Nephron progenitor cell (in vitro differentiated cells): ENCODE data around the gene ABL1.

Experiments used
- DNase-seq: peaks from one replicate; pipeline ENCODE4 v3.0.0; 2021
- H3K27ac Mint-ChIP-seq: 2 replicates; pipeline ENCODE4 v1.8.0; 2021; ENCODE audit warnings: mild to moderate bottlenecking, moderate library complexity, mixed read lengths
- H3K27me3 Mint-ChIP-seq: 2 replicates; pipeline ENCODE4 v1.8.0; 2021; ENCODE audit warnings: mild to moderate bottlenecking, low read depth, mixed read lengths; ENCODE audit not compliant: poor library complexity
- H3K36me3 Mint-ChIP-seq: 2 replicates; pipeline ENCODE4 v1.8.0; 2021; ENCODE audit warnings: low read depth, mixed read lengths
- H3K4me1 Mint-ChIP-seq: 2 replicates; pipeline ENCODE4 v1.8.0; 2021; ENCODE audit warnings: mixed read lengths
- H3K4me3 Mint-ChIP-seq: 2 replicates; pipeline ENCODE4 v1.8.0; 2021; ENCODE audit warnings: mild to moderate bottlenecking, moderate library complexity, mixed read lengths
- H3K9me3 Mint-ChIP-seq: 2 replicates; pipeline ENCODE4 v1.8.0; 2021; ENCODE audit warnings: mild to moderate bottlenecking, moderate library complexity, mixed read lengths
- CTCF ChIP-seq: fragments of 200-600 bp; sonication (generic); IDR thresholded peaks from 2 replicates; pipeline ENCODE4 v1.5.0; 2021; ENCODE audit warnings: antibody characterized with exemption

The ABL1 gene

GRCh38 chr9:130924448-130924788, 89.4 kb downstream of the ABL1 start:
- Mint-ChIP-seq H3K36me3 (no peaks in the 10 kb centered on the region), H3K27me3 (peaks cover 4% of the 10 kb centered on the region), H3K4me3 (no peak overlapping the region), H3K4me1 (peaks cover 64% of the 10 kb centered on the region), H3K9me3 (no peaks in the 10 kb centered on the region), H3K27ac (no peak overlapping the region)
- TF ChIP-seq CTCF: no peak
- no peak for DNase-seq

- Mint-ChIP-seq H3K27me3 (peaks cover 4% of the 10 kb centered on the region), H3K4me1 (peaks cover 65% of the 10 kb centered on the region), H3K36me3 (no peaks in the 10 kb centered on the region), H3K4me3 (no peak overlapping the region), H3K9me3 (no peaks in the 10 kb centered on the region), H3K27ac (no peak overlapping the region)
- TF ChIP-seq CTCF: no peak
- DNase-seq: no peak
These were observed 90.1 kb downstream of the ABL1 start for GRCh38 chr9:130925050-130925678.

GRCh38 chr9:130927338-130927737, 92.3 kb downstream of the ABL1 start:
- Mint-ChIP-seq H3K27ac (no peak overlapping the region), H3K4me3 (no peak overlapping the region), H3K36me3 (no peaks in the 10 kb centered on the region), H3K27me3 (peaks cover 3% of the 10 kb centered on the region), H3K9me3 (no peaks in the 10 kb centered on the region), H3K4me1 (peaks cover 56% of the 10 kb centered on the region)
- DNase-seq: no peak
- no peak for TF ChIP-seq CTCF

- Mint-ChIP-seq H3K4me1 (peaks cover 56% of the 10 kb centered on the region), H3K27ac (peak overlapping the region; percentile 59), H3K36me3 (no peaks in the 10 kb centered on the region), H3K9me3 (no peaks in the 10 kb centered on the region), H3K27me3 (peaks cover 12% of the 10 kb centered on the region), H3K4me3 (no peak overlapping the region)
- no peak for TF ChIP-seq CTCF
- DNase-seq: peak; percentile 42
These were observed 93.2 kb downstream of the ABL1 start for GRCh38 chr9:130927995-130928900.

- no peak for DNase-seq
- no peak for TF ChIP-seq CTCF
- Mint-ChIP-seq H3K27me3 (peaks cover 23% of the 10 kb centered on the region), H3K9me3 (no peaks in the 10 kb centered on the region), H3K4me1 (peaks cover 56% of the 10 kb centered on the region), H3K36me3 (no peaks in the 10 kb centered on the region), H3K27ac (no peak overlapping the region), H3K4me3 (no peak overlapping the region)
These were observed 94.6 kb downstream of the ABL1 start for GRCh38 chr9:130929571-130930038.
